T follicular helper cell (primary cell): ENCODE data around the gene XYLT1.

Source experiments
- DNase-seq: peaks from one replicate; pipeline ENCODE4 v3.0.0-alpha.2; 2020; ENCODE audit warnings: low read depth

XYLT1 gene

GRCh38 chr16:17143546-17144419 lies 327.0 kb downstream of the XYLT1 start:
- no peak for DNase-seq

- DNase-seq, result no peak
Observed at GRCh38 chr16:17138801-17139200, 332.0 kb downstream of the XYLT1 start.

- DNase-seq, result no peak
Observed at GRCh38 chr16:17135439-17135838, 335.3 kb downstream of the XYLT1 start.

GRCh38 chr16:17134586-17134985 lies 336.2 kb downstream of the XYLT1 start:
- DNase-seq, result no peak

GRCh38 chr16:17133851-17134250 lies 336.9 kb downstream of the XYLT1 start:
- no peak for DNase-seq

- DNase-seq, result no peak
Observed at GRCh38 chr16:17131351-17131750, 339.4 kb downstream of the XYLT1 start.

- no peak for DNase-seq
Observed at GRCh38 chr16:17130733-17131132, 340.0 kb downstream of the XYLT1 start.

GRCh38 chr16:17129971-17130370 lies 340.8 kb downstream of the XYLT1 start:
- no peak for DNase-seq

GRCh38 chr16:17128791-17129190 lies 342.0 kb downstream of the XYLT1 start:
- DNase-seq, result no peak

- DNase-seq, result no peak
Observed at GRCh38 chr16:17126156-17126555, 344.6 kb downstream of the XYLT1 start.

- DNase-seq, result no peak
Observed at GRCh38 chr16:17125671-17126070, 345.1 kb downstream of the XYLT1 start.

GRCh38 chr16:17117906-17118577 lies 352.7 kb downstream of the XYLT1 start:
- DNase-seq, result no peak

GRCh38 chr16:17116595-17117322 lies 354.0 kb downstream of the XYLT1 start:
- DNase-seq, result no peak

GRCh38 chr16:17109413-17109812 lies 361.3 kb downstream of the XYLT1 start:
- no peak for DNase-seq

- no peak for DNase-seq
Observed at GRCh38 chr16:17108596-17108995, 362.2 kb downstream of the XYLT1 start.

- DNase-seq, result no peak
Observed at GRCh38 chr16:17107450-17107849, 363.3 kb downstream of the XYLT1 start.

- DNase-seq, result no peak
Observed at GRCh38 chr16:17106243-17106791, 364.4 kb downstream of the XYLT1 start.

- DNase-seq, result no peak
Observed at GRCh38 chr16:17105239-17105797, 365.4 kb downstream of the XYLT1 start.

GRCh38 chr16:17104654-17105053 lies 366.1 kb downstream of the XYLT1 start:
- no peak for DNase-seq

GRCh38 chr16:17103216-17103615 lies 367.5 kb downstream of the XYLT1 start:
- DNase-seq, result no peak

- no peak for DNase-seq
Observed at GRCh38 chr16:17101646-17102045, 369.1 kb downstream of the XYLT1 start.

- DNase-seq, result no peak
Observed at GRCh38 chr16:17098685-17099084, 372.1 kb downstream of the XYLT1 start.
